Mucosa of rectum (tissue), 2 donors: Measurements from ENCODE around the gene ASCC3.
"Not testable (repeated sequence)": the region's sequence is repeated elsewhere in the genome, so short reads cannot be mapped to it uniquely, and the experiment has no call there.

Experiments
- H3K27ac ChIP-seq, 2 donors: one replicate each; pipeline ENCODE4 v1.7.0; 2013; ENCODE audit warnings: inconsistent platforms in 2 of 2, low read depth in 2 of 2, low read length in 2 of 2
- H3K27me3 ChIP-seq, 2 donors: one replicate each; pipeline ENCODE4 v1.7.0; 2013; ENCODE audit warnings: low read length in 2 of 2; ENCODE audit not compliant: control insufficient read depth in 2 of 2, insufficient read depth in 2 of 2
- H3K36me3 ChIP-seq, 2 donors: one replicate each; pipeline ENCODE4 v1.7.0; 2013; ENCODE audit warnings: low read length in 2 of 2; ENCODE audit not compliant: control insufficient read depth in 2 of 2, insufficient read depth in 2 of 2
- H3K4me1 ChIP-seq, 2 donors: one replicate each; pipeline ENCODE4 v1.7.0; 2013; ENCODE audit warnings: low read length in 2 of 2, mild to moderate bottlenecking in 1 of 2; ENCODE audit not compliant: control insufficient read depth in 2 of 2, insufficient read depth in 2 of 2
- H3K4me3 ChIP-seq, 2 donors: one replicate each; pipeline ENCODE4 v1.7.0; 2013; ENCODE audit warnings: low read length in 2 of 2
- H3K9ac ChIP-seq, 2 donors: one replicate each; pipeline ENCODE4 v1.7.0; 2013; ENCODE audit warnings: low read length in 2 of 2, low read depth in 1 of 2, mild to moderate bottlenecking in 1 of 2
- H3K9me3 ChIP-seq, 2 donors: one replicate each; pipeline ENCODE4 v1.7.0; 2013; ENCODE audit warnings: low read length in 2 of 2; ENCODE audit not compliant: control insufficient read depth in 2 of 2
- donor health status: healthy.
- donor health status: Normal muscosa, but diverticular disease.

Gene ASCC3

DNA sequence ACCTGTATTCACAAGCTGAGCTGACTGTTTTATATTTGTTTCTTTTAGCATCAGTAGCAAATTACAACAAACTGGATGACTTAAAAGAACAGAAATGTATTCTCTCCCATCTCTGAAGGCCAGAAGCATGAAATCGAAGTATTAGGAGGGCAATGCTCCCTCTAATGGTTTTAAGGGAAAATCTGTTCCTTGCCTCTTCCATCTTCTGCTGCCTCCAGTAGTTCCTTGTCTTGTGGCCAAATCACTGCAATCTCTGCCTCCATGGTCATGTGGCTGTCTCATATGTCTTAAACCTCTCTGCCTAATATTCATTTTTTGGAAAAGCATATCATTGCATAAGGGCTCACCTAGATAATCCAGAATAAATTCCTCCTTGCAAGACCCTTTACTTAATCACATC is 25.2 kb upstream of the ASCC3 start:
- Histone ChIP-seq H3K4me1 (peaks cover 0 to 7% of the 10 kb centered on the region in 2 donors), H3K9ac (no peak overlapping the region), H3K27me3 (no peaks in the 10 kb centered on the region), H3K9me3 (no peaks in the 10 kb centered on the region), H3K27ac (no peak overlapping the region), H3K36me3 (no peaks in the 10 kb centered on the region), H3K4me3 (no peak overlapping the region)

DNA sequence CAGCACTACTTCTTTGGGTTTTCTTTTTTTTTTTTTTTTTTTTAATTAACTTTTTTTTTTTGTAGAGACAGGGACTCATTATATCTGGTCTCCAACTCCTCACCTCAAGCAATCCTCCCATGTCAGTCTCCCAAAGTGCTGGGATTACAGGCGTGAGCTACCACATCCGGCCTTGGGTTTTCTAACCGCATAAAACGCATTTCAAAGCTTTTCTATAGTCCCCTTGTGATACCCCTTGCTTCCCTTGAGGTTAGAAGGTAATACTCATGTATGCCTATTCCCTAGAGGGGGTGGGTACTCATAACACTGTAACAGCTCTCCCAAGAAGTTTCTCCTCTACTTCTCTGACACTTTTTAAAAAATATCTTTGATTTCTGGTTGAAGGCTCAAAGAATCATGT is 23.9 kb upstream of the ASCC3 start:
- no peaks in the 10 kb centered on the region for H3K9me3 ChIP-seq
- no peaks in the 10 kb centered on the region for H3K27me3 ChIP-seq
- no peak overlapping the region for H3K27ac ChIP-seq
- no peak overlapping the region for H3K9ac ChIP-seq
- H3K4me3 ChIP-seq: no peak overlapping the region
- peaks cover 0 to 7% of the 10 kb centered on the region in 2 donors for H3K4me1 ChIP-seq
- H3K36me3 ChIP-seq: no peaks in the 10 kb centered on the region

- H3K4me3 ChIP-seq: no peak overlapping the region
- H3K27me3 ChIP-seq: no peaks in the 10 kb centered on the region
- H3K9ac ChIP-seq: no peak overlapping the region
- H3K9me3 ChIP-seq: no peaks in the 10 kb centered on the region
- H3K27ac ChIP-seq: no peak overlapping the region
- no peaks in the 10 kb centered on the region for H3K36me3 ChIP-seq
- peaks cover 0 to 7% of the 10 kb centered on the region in 2 donors for H3K4me1 ChIP-seq
These were observed 23.2 kb upstream of the ASCC3 start for GRCh38 chr6:100904316-100904715.

DNA sequence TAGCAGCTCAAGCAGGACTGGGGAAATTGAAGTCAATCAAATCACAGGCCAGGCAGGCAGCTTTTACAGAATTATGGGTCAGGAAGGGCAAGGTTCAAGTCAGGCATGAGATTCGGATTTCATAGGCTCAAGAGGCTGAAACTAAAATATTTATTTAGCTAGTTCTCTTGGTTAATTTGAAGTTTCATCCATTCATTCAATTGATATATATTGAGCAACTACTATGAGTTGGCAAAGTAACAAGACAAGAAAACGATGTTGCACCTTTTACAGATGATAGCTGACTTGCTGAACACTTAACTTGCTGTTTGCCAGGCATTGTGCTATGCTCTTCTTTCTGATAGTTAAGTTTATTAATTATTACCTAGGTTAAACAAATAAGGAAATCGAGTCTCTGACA is 20.5 kb upstream of the ASCC3 start:
- H3K27ac ChIP-seq: no peak overlapping the region
- H3K27me3 ChIP-seq: no peaks in the 10 kb centered on the region

GRCh38 chr6:100899202-100899601 is 18.1 kb upstream of the ASCC3 start:
- H3K4me1 ChIP-seq: peaks cover 0 to 6% of the 10 kb centered on the region in 2 donors
- H3K27me3 ChIP-seq: no peaks in the 10 kb centered on the region
- H3K9ac ChIP-seq: no peak overlapping the region
- no peaks in the 10 kb centered on the region for H3K9me3 ChIP-seq
- H3K36me3 ChIP-seq: no peaks in the 10 kb centered on the region
- H3K27ac ChIP-seq: no peak overlapping the region
- no peak overlapping the region for H3K4me3 ChIP-seq

More for the DNA sequence above, 20.5 kb upstream of the ASCC3 start:
- Histone ChIP-seq H3K9me3 (no peaks in the 10 kb centered on the region), H3K4me3 (no peak overlapping the region), H3K4me1 (peaks cover 0 to 7% of the 10 kb centered on the region in 2 donors), H3K9ac (no peak overlapping the region), H3K36me3 (no peaks in the 10 kb centered on the region)

- Histone ChIP-seq H3K4me3 (no peak overlapping the region), H3K27ac (no peak overlapping the region), H3K9ac (no peak overlapping the region), H3K4me1 (no peaks in the 10 kb centered on the region), H3K27me3 (no peaks in the 10 kb centered on the region), H3K9me3 (no peaks in the 10 kb centered on the region), H3K36me3 (no peaks in the 10 kb centered on the region)
These were observed 16.5 kb upstream of the ASCC3 start for GRCh38 chr6:100897671-100898070.

- Histone ChIP-seq H3K36me3 (no peaks in the 10 kb centered on the region), H3K9me3 (no peaks in the 10 kb centered on the region), H3K27ac (no peak overlapping the region), H3K9ac (no peak overlapping the region), H3K27me3 (no peaks in the 10 kb centered on the region), H3K4me3 (no peak overlapping the region), H3K4me1 (no peaks in the 10 kb centered on the region)
These were observed 12.6 kb upstream of the ASCC3 start for GRCh38 chr6:100893743-100894142.

DNA sequence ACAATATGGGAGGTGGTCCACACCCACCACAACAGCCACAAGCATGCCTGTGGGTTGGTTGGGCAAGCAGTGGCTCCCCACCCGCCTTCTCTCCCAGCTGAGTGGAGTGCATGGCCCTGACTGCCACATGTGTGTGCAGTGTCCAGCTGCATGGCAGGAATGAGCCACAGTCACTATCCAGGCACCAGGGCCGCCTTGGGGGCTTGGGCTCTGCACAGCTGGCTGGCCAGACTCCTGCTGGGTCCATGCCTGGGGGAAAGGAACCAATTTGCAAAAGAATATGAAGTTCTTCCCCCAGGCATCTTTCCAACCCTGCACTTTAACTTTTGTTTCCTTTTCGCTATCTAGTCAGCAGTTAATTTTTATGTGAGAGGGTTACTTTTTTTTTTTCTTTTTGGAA is 11.6 kb upstream of the ASCC3 start:
- H3K9ac ChIP-seq: no peak overlapping the region
- H3K36me3 ChIP-seq: no peaks in the 10 kb centered on the region
- no peaks in the 10 kb centered on the region for H3K9me3 ChIP-seq
- no peak overlapping the region for H3K27ac ChIP-seq
- no peaks in the 10 kb centered on the region for H3K27me3 ChIP-seq
- H3K4me3 ChIP-seq: no peak overlapping the region
- no peaks in the 10 kb centered on the region for H3K4me1 ChIP-seq

DNA sequence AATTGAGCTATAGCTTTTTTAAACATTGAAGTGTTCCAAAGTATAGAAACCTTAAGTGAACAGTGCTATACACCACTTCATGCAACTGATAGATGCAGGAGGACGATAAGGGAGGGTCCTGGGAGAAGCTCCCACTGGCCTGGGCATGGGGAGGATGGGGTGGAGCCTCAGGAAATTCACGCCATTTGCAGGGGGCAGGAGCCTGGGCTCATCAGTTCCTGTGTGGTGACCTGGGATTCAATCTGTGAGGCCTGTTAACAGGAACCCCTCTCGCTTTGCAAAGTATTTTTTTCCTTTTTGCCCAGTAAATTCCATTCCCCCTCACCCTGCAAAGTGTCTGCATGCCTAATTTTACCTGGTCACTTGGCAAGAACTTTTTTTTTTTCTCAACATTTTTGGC is 11.0 kb upstream of the ASCC3 start:
- Histone ChIP-seq H3K9me3 (no peaks in the 10 kb centered on the region), H3K27me3 (no peaks in the 10 kb centered on the region), H3K27ac (no peak overlapping the region), H3K36me3 (no peaks in the 10 kb centered on the region), H3K4me1 (no peaks in the 10 kb centered on the region), H3K9ac (no peak overlapping the region), H3K4me3 (no peak overlapping the region)

DNA sequence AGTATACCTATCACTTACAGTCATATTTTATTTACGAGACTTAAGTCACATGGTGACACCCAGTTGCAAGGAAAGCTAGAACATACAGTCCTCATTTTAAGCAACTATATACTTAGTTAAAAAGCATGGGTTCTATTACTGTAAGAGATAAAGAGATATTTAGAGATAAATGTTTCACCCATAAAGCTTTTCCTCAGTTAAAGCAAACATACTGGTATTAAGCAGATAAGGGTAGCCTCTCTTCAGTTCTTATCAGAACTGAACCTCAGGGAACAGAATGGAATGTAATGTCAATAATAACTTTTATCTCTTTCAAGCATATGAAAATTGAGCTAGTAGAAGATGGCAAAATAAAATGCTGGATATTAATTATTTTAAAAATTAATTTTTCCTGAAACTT is 9.9 kb upstream of the ASCC3 start:
- Histone ChIP-seq H3K27me3 (no peaks in the 10 kb centered on the region), H3K9me3 (no peaks in the 10 kb centered on the region), H3K4me3 (no peak overlapping the region), H3K36me3 (no peaks in the 10 kb centered on the region), H3K9ac (no peak overlapping the region), H3K4me1 (no peaks in the 10 kb centered on the region), H3K27ac (no peak overlapping the region)

DNA sequence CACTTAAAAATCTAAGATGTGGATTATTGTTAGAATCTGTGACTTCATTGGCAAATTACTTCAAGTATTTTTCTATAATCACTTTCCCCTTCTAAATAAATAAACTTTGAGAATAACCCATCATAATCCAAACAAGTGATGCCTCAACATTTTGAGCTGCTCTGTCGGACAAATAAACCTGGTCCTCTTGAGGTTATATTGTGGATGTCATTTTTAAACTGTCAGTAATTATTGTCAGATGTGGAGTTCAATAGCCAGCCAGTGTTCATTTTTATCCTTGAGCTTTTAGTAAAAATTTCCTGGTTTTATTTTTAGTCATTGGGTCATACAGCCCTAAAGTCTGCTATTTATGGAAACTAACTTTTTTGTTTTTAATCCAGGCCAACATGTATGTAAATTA is 9.5 kb upstream of the ASCC3 start:
- not testable (repeated sequence) for H3K4me1 ChIP-seq, H3K4me3 ChIP-seq, H3K9me3 ChIP-seq, H3K9ac ChIP-seq, H3K36me3 ChIP-seq, H3K27me3 ChIP-seq, H3K27ac ChIP-seq
